ENCODE measurements around the gene FAM171A2.
"Not testable (repeated sequence)": the region's sequence is repeated elsewhere in the genome, so short reads cannot be mapped to it uniquely, and the experiment has no call there.

Gene FAM171A2

DNA sequence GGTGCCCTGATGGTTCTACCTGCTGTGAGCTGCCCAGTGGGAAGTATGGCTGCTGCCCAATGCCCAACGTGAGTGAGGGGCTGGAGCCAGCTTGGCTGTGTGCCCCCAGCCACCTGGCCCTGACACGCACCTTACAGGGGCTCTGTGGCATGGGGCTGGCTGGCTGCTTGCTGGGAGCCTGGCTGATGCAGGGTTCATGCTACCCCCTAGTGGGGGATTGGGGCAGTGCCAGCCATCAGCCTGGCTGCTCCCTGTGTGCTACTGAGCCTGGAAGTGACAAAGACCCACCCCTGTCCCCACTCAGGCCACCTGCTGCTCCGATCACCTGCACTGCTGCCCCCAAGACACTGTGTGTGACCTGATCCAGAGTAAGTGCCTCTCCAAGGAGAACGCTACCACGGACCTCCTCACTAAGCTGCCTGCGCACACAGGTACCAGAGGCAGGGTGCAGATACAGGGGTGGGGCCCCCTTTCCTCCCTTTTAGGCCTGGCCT, 12.9 kb downstream of the FAM171A2 start:
- Mint-ChIP-seq H3K4me1 (peaks cover 18% of the 10 kb centered on the region), H3K36me3 (peaks cover 15% of the 10 kb centered on the region), H3K27me3 (peaks cover 17% of the 10 kb centered on the region), H3K27ac (no peak overlapping the region), H3K9me3 (no peaks in the 10 kb centered on the region), H3K4me3 (no peak overlapping the region)
- DNase-seq, result peak; percentile 83
- CTCF ChIA-PET, result interaction anchor here (1.0 to 5.5 kb wide), 9 partner anchors 9 to 173 kb away, joined by 3 to 34 read pairs (median 4); partner anchors contain the start of gene FAM171A2

DNA sequence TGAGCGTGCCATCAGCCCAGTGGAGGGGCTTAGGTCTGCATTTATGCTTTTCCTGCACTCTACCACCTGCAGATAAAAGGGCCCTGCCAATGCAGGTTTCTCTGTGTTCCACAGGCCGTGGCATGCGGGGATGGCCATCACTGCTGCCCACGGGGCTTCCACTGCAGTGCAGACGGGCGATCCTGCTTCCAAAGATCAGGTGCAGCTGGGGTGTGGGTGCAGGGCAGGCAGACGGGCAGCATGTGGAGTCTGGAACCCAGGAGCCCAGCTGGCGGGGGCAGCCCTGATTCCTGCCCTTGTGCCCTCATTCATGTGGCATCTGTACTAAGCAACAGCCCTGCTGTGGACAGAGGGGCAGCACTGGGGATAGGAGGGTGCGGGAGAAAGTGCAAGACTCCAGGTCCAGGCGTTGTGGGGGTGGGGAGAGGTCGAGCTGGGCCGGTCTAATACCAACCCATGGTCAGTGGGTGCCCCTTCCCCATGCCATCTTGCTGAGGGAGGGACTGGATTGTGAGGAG, 14.0 kb downstream of the FAM171A2 start:
- H3K27me3 Mint-ChIP-seq, result peaks cover 14% of the 10 kb centered on the region
- CTCF ChIA-PET, result interaction anchor here (0.6 to 5.5 kb wide), 7 partner anchors 12 to 146 kb away, joined by 3 to 34 read pairs (median 4); partner anchors contain the start of gene FAM171A2
- H3K27ac Mint-ChIP-seq, result no peak overlapping the region
- peaks cover 15% of the 10 kb centered on the region for H3K36me3 Mint-ChIP-seq
- no peak for DNase-seq
- H3K4me1 Mint-ChIP-seq, result peaks cover 29% of the 10 kb centered on the region
- no peak overlapping the region for H3K4me3 Mint-ChIP-seq
- no peaks in the 10 kb centered on the region for H3K9me3 Mint-ChIP-seq

DNA sequence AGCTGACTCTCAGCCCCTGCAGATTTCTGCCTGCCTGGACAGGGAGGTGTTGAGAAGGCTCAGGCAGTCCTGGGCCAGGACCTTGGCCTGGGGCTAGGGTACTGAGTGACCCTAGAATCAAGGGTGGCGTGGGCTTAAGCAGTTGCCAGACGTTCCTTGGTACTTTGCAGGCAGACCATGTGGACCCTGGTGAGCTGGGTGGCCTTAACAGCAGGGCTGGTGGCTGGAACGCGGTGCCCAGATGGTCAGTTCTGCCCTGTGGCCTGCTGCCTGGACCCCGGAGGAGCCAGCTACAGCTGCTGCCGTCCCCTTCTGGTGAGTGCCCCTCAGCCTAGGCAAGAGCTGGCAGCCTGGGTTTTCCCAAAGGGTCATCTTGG, 14.7 kb downstream of the FAM171A2 start:
- peaks cover 32% of the 10 kb centered on the region for H3K4me1 Mint-ChIP-seq
- no peak overlapping the region for H3K27ac Mint-ChIP-seq
- peaks cover 15% of the 10 kb centered on the region for H3K36me3 Mint-ChIP-seq
- DNase-seq, result no peak
- H3K9me3 Mint-ChIP-seq, result no peaks in the 10 kb centered on the region
- no peak overlapping the region for H3K4me3 Mint-ChIP-seq
- CTCF ChIA-PET, result interaction anchor here (1.4 to 5.5 kb wide), 4 partner anchors 13 to 139 kb away, joined by 3 to 34 read pairs (median 19); partner anchors contain the start of gene FAM171A2
- H3K27me3 Mint-ChIP-seq, result peaks cover 12% of the 10 kb centered on the region

DNA sequence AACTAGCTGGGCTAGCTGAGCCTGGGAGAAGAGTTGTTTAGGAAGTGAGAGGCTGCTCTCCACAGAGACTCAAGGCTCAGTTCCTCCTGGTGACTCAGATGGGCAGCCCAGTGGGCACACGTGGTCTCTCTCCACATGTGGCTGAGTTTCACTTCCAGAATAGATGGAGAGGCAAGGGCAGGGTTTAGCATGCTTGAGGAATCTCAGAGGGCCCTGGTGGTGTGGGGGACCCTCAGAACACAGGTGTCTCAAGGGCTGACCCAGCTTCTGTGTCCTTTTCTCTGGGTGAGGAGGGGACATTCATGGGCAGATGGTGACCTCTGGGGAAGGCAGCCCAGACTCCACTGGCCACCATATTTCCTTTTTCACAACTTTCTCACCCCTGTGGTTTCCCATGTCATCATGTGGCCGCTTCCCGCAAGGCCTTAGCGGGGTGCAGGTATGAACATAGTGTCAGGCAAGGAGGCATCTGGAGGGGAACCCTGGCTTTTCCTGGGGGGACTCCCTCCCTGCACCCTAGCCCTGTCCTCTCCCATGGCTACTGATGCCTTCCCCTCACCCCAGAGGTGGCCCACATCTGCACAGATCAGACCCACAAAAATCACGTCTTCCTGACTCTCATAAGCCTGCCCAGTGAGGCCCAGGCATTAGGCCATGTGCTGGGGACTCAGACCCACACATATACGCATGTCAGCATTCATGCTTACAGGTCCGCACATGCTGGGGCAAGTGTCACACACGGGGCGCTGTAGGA, 15.2 kb downstream of the FAM171A2 start:
- Mint-ChIP-seq H3K27me3 (peaks cover 17% of the 10 kb centered on the region), H3K4me3 (no peak overlapping the region), H3K4me1 (peaks cover 32% of the 10 kb centered on the region), H3K27ac (no peak overlapping the region), H3K36me3 (peaks cover 15% of the 10 kb centered on the region), H3K9me3 (no peaks in the 10 kb centered on the region)
- no peak for DNase-seq
- CTCF ChIA-PET, result interaction anchor here (1.6 to 5.5 kb wide), 3 partner anchors 13 to 144 kb away, joined by 7 to 34 read pairs (median 20); partner anchors contain the start of gene FAM171A2

DNA sequence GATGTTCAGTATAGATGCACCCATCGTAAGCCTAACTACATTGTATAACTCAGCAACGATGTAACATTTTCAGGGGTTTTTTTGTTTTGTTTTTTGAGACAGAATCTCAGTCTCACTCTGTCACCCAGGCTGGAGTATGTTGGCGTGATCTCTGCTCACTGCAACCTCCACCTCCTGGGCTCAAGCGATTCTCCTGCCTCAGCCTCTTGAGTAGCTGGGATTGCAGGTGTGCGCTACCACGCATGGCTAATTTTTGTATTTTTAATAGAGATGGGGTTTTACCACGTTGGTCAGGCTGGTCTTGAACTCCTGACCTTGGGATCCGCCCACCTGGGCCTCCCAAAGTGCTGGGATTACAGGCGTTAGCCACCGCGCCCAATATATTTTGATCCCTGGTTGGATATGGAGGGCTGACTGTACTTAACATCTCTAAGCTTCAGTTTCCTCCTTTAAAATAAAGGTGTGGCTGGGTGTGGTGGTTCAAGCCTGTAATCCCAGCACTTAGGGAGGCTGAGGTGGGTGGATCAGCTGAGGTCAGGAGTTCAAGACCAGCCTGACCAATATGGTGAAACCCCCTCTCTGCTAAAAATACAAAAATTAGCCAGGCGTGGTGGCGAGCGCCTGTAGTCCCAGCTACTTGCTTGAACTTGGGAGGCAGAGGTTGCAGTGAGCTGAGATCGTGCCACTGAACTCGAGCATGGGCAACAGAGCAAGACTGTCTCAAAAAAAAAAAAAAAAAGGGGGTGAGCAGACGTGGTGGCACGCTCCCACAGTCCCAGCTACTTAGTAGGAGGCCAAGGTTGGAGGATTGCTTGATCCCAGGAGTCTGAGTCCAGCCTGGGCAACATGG, 16.2 kb downstream of the FAM171A2 start:
- Mint-ChIP-seq H3K36me3 (peaks cover 13% of the 10 kb centered on the region), H3K4me1 (peaks cover 28% of the 10 kb centered on the region), H3K27me3 (peaks cover 24% of the 10 kb centered on the region)
- not testable (repeated sequence) for H3K4me3 Mint-ChIP-seq, H3K27ac Mint-ChIP-seq, DNase-seq, H3K9me3 Mint-ChIP-seq
- CTCF ChIA-PET, result interaction anchor here (0.7 to 5.5 kb wide), 4 partner anchors 14 to 143 kb away, joined by 3 to 34 read pairs (median 8); partner anchors contain the start of gene FAM171A2

DNA sequence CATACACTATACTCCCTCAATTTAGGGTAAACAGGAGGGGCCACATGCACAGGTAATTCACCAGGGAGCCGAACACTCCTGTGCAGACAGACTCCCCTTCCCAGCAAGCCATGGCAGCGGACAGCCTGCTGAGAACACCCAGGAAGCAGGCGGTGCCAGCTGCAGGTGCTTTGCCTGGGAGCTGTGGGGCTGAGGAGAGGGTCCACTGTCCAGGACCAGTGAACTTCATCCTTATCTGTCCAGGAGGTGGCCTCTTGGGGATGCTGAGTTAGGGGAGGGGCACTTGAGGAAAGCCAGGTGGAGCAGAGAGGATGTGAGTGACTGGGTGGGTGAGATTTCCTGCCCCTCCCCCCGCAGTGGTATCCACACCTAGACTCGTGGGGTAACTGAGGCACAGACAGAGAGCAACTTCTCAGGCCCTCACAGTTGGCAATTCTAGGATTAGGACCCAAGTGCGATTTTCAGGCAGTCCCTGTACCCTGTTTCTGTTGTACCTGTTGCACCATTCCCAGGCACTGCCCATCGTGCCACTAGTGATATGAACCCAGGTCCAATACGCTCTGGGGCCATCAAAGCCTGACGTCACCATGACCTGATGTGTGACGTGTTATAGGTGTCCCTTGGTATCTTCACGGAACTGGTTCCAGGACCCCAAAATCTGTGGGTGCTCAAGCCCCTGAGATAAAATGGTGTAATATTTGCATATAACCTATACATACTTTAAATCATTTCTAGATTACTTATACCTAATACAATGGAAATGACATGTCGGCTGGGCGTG, 17.4 kb downstream of the FAM171A2 start:
- Mint-ChIP-seq H3K4me3 (peak overlapping the region; percentile 87), H3K4me1 (peaks cover 28% of the 10 kb centered on the region), H3K27ac (no peak overlapping the region), H3K9me3 (no peaks in the 10 kb centered on the region), H3K36me3 (peaks cover 6% of the 10 kb centered on the region), H3K27me3 (peaks cover 31% of the 10 kb centered on the region)
- CTCF ChIA-PET, result interaction anchor here (0.8 to 2.0 kb wide), 11 partner anchors 8 to 172 kb away, joined by 3 to 21 read pairs (median 4); no protein-coding TSS in a partner anchor
- DNase-seq, result no peak

DNA sequence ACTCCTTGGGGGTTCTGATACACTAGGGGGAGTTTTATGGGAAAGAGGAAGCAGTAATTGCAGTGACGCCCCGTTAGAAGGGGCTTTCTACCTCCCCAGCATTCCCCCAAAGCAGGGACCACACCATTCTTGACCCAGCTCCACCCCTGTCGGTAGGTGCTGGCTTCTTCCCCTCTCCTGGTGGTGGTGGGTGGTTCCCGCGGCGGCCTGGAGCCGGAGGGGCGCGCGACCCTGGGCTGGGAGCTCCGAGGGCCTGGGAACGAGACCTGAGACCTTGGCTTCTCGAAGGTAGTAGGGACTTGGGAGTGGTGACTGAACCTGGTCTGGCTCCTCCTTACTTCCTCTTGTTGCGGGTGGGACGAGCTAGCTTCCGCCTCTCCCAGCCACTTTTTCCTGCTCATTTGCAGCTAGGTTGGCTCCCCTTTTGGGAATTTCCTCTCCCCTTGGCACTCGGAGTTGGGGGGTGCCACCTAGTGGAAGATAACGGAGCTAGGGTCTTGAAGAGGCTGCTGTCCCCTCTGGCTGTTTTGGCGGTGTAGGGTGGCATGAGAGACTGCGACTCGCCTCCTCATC, 18.1 kb downstream of the FAM171A2 start:
- Mint-ChIP-seq H3K4me1 (peaks cover 28% of the 10 kb centered on the region), H3K36me3 (peaks cover 4% of the 10 kb centered on the region), H3K9me3 (no peaks in the 10 kb centered on the region), H3K4me3 (peak overlapping the region; percentile 87), H3K27me3 (peaks cover 31% of the 10 kb centered on the region), H3K27ac (peak overlapping the region; percentile 51)
- DNase-seq, result peak; percentile 59
- CTCF ChIA-PET, result interaction anchor here (0.8 to 2.0 kb wide), 13 partner anchors 9 to 171 kb away, joined by 3 to 21 read pairs (median 4); no protein-coding TSS in a partner anchor

DNA sequence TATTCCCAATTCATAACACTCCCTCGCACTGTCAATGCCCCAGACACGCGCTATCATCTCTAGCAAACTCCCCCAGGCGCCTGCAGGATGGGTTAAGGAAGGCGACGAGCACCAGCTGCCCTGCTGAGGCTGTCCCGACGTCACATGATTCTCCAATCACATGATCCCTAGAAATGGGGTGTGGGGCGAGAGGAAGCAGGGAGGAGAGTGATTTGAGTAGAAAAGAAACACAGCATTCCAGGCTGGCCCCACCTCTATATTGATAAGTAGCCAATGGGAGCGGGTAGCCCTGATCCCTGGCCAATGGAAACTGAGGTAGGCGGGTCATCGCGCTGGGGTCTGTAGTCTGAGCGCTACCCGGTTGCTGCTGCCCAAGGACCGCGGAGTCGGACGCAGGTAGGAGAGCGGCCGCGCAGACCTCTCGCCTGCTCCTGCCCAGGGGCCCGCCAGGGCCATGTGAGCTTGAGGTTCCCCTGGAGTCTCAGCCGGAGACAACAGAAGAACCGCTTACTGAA, 18.7 kb downstream of the FAM171A2 start, which contains the start of gene GRN:
Gene GRN (plus strand): TSS at position 364 of the 515 bp plus-strand sequence. CDS start 3,863 bp downstream, outside the sequence.
- Mint-ChIP-seq H3K4me1 (peaks cover 28% of the 10 kb centered on the region), H3K36me3 (peaks cover 3% of the 10 kb centered on the region)

DNA sequence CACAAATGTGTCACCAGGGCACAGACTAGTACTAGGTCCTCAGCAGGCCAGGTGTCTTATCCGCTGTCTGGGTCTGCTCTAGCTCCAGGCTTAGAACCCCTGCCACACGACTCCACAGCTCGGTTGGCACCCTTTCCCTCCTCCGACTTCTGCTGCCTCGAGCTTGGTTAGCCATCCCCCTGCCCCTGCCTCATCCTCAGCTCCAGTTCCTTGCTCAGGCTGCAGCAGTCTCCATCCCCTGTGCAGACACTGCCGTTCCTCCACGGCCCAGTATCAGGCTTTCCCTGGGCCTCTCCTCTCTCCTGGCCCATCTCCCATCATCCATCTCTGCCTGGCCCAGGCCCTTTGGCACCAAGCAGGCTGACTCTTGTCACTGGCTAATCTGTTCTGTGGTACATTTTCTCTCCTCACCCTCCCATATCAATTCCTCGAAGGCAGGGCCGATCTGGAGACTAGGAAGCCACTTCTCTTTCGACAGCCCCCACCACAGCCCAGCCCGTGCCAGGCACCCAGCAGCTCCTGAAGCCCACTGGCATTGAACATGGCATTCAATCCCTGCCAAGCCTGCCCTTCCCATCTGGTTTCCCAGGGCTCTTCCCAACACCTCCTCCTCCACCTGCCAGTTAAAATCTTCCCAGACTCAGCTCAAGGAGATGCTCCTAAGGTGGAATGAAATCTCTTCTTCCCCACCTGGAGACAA, 20.0 kb downstream of the FAM171A2 start:
- no peaks in the 10 kb centered on the region for H3K36me3 Mint-ChIP-seq
- peaks cover 33% of the 10 kb centered on the region for H3K27me3 Mint-ChIP-seq

More for the DNA sequence above, 18.7 kb downstream of the FAM171A2 start, which contains the start of gene GRN:
- H3K9me3 Mint-ChIP-seq, result no peaks in the 10 kb centered on the region
- H3K27me3 Mint-ChIP-seq, result peaks cover 31% of the 10 kb centered on the region
- DNase-seq, result peak; percentile 93
- CTCF ChIA-PET, result interaction anchor here (0.8 to 2.0 kb wide), 14 partner anchors 9 to 1445 kb away, joined by 3 to 21 read pairs (median 4); no protein-coding TSS in a partner anchor
- peak within 1 kb of the TSS; percentile 87 for H3K4me3 Mint-ChIP-seq
- peak within 1 kb of the TSS; percentile 51 for H3K27ac Mint-ChIP-seq

DNA sequence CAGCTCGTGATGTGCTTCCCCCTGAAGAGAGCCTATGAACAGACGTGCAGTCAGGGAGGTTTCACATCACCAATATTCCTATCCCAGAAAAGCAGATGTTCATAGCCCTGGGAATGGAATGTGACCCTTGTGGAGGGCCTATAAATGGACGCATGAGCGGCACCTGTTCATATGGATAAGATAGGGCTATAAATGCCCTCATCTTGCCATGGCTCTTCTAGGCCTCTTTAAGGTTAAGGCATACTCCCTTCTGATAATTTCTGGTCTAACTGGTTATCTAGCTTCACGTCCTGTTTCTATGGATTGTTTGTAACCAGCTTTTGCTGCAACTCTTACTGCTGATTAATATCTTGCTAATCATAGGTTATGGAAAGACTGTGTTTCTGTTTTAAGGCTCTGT, 23.1 kb downstream of the FAM171A2 start:
- Mint-ChIP-seq H3K4me1 (peaks cover 14% of the 10 kb centered on the region), H3K27me3 (peaks cover 49% of the 10 kb centered on the region)
- H3K9me3 Mint-ChIP-seq, H3K36me3 Mint-ChIP-seq, H3K4me3 Mint-ChIP-seq, H3K27ac Mint-ChIP-seq, DNase-seq: not testable (repeated sequence)
- CTCF ChIA-PET, result interaction anchor here (0.6 to 2.0 kb wide), 2 partner anchors 9 to 22 kb away, joined by 3 to 8 read pairs; no protein-coding TSS in a partner anchor

More for the DNA sequence above, 20.0 kb downstream of the FAM171A2 start:
- H3K27ac Mint-ChIP-seq, result no peak overlapping the region
- no peak for DNase-seq
- peak overlapping the region; percentile 9 for H3K4me3 Mint-ChIP-seq
- peaks cover 27% of the 10 kb centered on the region for H3K4me1 Mint-ChIP-seq
- H3K9me3 Mint-ChIP-seq, result no peaks in the 10 kb centered on the region
- CTCF ChIA-PET, result interaction anchor here (1.1 kb wide), 1 partner anchor 11 kb away, joined by 3 read pairs; no protein-coding TSS in a partner anchor

DNA sequence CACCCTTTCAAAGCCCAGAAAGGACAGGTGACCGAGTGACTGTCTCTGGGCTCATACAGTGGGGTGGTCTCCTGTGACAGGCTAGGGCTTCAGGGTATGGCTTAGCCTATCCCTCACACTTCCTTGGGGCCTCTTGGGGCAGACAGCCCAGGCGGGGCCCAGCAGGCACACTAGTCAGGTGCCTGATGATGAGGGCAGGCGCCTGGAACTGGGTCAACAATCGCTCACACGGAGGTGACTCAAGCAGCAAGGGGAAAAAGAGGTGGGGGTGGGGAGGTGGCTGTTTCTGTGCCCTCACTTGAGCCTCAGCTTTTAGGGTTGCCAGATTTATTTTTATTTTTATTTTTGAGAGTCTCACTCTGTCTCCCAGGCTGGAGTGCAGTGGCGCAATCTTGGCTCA, 25.0 kb downstream of the FAM171A2 start:
- Mint-ChIP-seq H3K4me3 (no peak overlapping the region), H3K9me3 (no peaks in the 10 kb centered on the region), H3K36me3 (no peaks in the 10 kb centered on the region), H3K27ac (no peak overlapping the region), H3K27me3 (peaks cover 42% of the 10 kb centered on the region), H3K4me1 (no peaks in the 10 kb centered on the region)
- CTCF ChIA-PET, result interaction anchor here (0.9 to 1.4 kb wide), 3 partner anchors 12 to 135 kb away, joined by 3 to 4 read pairs (median 4); no protein-coding TSS in a partner anchor
- DNase-seq, result no peak

DNA sequence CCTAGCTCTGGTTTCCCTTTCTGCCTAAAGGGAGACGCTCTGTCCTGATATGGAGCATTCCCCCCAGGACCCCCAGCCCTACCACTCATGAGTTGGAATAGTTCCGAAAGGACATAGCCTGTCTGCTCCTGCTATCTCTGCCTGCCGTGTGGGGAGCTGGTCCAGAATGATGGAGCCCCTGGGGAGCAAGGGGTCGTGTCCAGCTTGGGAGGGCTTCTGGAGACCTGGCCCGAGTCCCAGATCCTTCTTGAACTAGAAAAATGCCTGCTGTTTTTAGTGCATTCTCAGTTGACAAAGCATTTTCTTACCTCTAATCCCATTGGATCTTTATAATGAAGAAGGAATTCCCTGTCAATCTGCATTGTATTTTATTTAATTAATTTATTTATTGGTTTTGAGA, 27.7 kb downstream of the FAM171A2 start:
- Mint-ChIP-seq H3K27ac (no peak overlapping the region), H3K9me3 (no peaks in the 10 kb centered on the region), H3K4me1 (peaks cover 8% of the 10 kb centered on the region), H3K27me3 (peaks cover 31% of the 10 kb centered on the region), H3K4me3 (no peak overlapping the region), H3K36me3 (no peaks in the 10 kb centered on the region)
- no peak for DNase-seq
- CTCF ChIA-PET, result interaction anchor here (1.1 to 1.6 kb wide), 2 partner anchors 14 to 132 kb away, joined by 3 read pairs; no protein-coding TSS in a partner anchor
